Measurements from ENCODE around the gene PTPN20.

PTPN20 gene

GRCh38 chr10:47016564-47016963 lies 105.3 kb downstream of the PTPN20 start:
- no peak for DNase-seq (ENCODE audit: low read depth)

GRCh38 chr10:47018026-47018735 lies 107.0 kb downstream of the PTPN20 start:
- no peak for DNase-seq (ENCODE audit: low read depth)
- H3K4me3 ChIP-seq (ENCODE audit: low read depth, low read length), result no peak overlapping the region

More at GRCh38 chr10:47016564-47016963, 105.3 kb downstream of the PTPN20 start:
- no peak overlapping the region for H3K4me3 ChIP-seq (ENCODE audit: low read depth, low read length)

- no peak for DNase-seq (ENCODE audit: low read depth)
- H3K4me3 ChIP-seq (ENCODE audit: low read depth, low read length), result no peak overlapping the region
These were observed 108.2 kb downstream of the PTPN20 start for GRCh38 chr10:47019155-47020145.

GRCh38 chr10:47020471-47020870 lies 109.2 kb downstream of the PTPN20 start:
- no peak for DNase-seq (ENCODE audit: low read depth)
- H3K4me3 ChIP-seq (ENCODE audit: low read depth, low read length), result no peak overlapping the region

- H3K4me3 ChIP-seq (ENCODE audit: low read depth, low read length), result no peak overlapping the region
- DNase-seq (ENCODE audit: low read depth), result no peak
These were observed 110.6 kb downstream of the PTPN20 start for GRCh38 chr10:47021850-47022249.

DNA sequence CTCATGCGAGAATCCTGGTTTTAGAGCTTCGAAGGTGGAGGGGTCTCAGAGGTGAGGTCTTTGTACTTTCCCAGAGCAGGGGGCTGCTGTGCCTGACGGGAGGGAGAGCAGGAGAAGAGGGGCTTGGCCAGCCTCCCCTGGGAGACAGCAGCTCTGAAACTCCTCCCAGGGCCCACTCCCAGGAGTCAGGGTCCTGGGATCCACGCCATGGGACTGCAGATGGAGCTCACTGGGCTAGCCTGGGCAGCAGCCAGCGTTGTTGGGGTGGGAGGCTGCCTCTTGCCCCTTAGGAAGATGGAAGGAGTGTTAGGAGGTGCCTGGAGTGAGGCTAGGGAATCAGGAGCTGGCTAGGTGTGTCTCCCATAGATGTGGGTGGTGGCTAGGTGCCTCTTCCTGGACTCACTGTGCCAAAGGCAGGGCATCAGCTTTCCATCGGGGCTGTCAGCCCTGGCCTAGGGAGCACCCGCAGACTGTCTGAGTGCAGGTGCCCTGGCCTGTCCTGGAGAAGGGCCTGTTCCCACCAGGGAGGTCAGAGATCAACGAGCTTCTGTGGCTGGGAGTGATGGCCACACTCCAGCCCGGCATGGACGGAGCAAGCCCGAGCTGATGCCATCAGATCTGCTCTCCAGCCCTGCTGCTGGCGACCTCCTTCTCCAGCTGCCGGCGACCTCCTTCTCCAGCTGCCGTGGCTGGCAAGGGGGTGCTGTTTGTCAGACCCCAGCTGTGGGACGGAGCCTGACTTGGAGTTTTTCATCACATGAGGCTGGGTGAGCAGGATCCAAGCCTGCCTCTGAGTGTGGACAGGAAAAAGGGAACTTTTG lies 111.3 kb downstream of the PTPN20 start:
- no peak overlapping the region for H3K4me3 ChIP-seq (ENCODE audit: low read depth, low read length)
- no peak for DNase-seq (ENCODE audit: low read depth)

GRCh38 chr10:47023237-47024045 lies 112.2 kb downstream of the PTPN20 start:
- H3K4me3 ChIP-seq (ENCODE audit: low read depth, low read length), result no peak overlapping the region
- DNase-seq (ENCODE audit: low read depth), result no peak

DNA sequence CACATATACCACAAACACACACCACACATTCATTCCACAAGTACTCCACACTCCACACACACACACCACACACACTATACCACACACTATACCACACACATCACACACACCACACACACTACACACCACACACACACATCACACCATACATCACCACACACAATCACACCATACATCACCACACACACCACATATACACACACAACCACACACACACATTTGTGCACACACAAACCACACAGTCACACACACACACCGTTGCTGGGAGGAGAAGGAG lies 112.8 kb downstream of the PTPN20 start:
- H3K4me3 ChIP-seq (ENCODE audit: low read depth, low read length), result no peak overlapping the region
- no peak for DNase-seq (ENCODE audit: low read depth)

DNA sequence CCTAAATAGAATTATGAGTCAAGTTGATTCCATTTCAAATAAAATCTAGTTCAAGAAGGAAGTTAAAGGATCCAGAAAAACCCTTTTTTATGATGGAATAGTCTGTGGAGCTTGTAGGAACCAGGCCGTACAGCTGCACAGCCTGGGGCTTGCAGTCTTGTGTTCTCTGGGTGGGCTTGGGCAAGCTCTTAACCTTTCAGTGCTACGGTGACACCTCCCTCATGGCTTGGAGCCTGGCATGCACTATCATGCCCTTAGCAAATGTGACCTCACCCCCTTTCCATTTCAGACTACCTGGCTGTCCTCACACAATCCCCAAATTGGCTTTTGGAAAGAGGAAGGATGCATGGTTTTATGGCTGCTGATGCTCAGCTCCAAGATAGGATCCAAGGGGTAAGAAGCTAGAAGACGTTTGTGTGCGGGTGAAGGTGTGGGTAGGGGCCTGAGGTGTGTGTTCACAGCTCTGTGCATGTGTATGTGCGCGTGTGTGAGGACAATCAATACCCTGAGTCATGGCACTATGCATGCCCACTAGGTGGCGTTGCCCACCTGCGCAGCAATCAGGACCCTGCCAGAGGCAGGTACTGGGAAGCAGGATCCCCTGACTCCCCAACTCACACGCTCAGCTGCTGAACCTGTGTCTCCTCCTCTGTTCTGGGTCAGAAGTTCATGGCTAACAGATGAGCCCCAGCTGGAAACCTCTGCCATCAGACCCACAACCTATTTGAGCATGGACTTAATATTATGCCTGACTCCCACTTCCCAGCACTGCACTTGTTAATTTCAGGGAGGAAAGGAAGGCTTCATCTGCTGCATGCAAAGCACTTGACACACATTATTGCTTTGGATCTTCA lies 113.4 kb downstream of the PTPN20 start:
- DNase-seq (ENCODE audit: low read depth), result no peak
- H3K4me3 ChIP-seq (ENCODE audit: low read depth, low read length), result no peak overlapping the region

DNA sequence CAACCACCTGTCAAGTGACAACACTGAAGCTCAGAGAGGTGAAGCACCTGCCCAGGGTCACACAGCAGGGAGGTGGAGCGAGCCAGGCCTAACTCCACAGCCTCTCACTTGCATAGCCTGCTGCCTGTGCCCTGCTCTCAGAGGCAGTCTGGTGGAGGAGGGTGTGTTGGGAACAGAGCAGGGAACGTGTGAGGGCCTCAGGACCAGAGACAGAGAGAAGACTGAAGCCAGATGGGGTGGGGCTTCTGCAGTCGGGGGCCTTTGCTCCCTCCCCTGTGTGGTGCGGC lies 114.0 kb downstream of the PTPN20 start:
- H3K4me3 ChIP-seq (ENCODE audit: low read depth, low read length), result no peak overlapping the region
- no peak for DNase-seq (ENCODE audit: low read depth)

- DNase-seq (ENCODE audit: low read depth), result no peak
- H3K4me3 ChIP-seq (ENCODE audit: low read depth, low read length), result no peak overlapping the region
These were observed 114.5 kb downstream of the PTPN20 start for GRCh38 chr10:47025540-47026300.

DNA sequence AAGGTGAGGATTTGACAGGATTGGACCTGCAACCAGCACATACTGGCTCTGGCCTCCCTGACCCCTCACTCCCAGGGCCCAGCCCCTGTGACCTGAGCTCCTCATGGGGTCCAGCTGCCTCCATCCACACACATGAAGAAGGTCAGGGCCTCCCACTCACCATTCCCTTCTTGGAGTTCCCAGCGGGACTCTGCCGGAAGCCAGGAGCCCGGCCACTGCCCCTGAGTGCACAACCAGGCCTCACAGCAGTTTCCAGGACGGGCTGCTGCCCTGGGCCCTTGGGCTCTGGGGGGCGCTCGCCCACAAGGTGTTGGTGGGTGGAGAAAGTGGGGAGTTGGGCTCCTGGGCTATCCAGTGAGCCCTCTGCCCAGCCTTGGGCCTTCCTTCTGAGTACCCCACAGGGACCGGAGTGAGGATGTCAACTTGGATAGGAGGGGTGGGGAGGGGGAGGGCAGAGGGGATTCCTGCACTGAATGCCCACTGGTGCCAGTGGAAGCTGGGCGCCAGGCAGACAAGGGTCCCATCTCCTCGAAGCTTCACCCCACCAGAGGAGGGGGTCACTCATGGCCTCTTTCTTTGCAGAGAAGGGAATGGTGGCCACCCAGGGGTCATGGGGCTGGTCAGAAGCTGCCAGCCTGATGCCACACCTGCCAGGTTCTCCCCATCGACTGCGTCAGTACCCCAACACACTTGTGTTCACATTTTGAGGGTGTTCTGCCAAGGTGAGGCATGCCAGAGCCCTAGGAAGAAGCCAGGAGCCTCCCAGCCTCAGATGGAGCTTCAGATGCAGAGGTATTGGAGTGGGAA lies 115.3 kb downstream of the PTPN20 start:
- no peak for DNase-seq (ENCODE audit: low read depth)
- H3K4me3 ChIP-seq (ENCODE audit: low read depth, low read length), result no peak overlapping the region

- no peak for DNase-seq (ENCODE audit: low read depth)
- H3K4me3 ChIP-seq (ENCODE audit: low read depth, low read length), result no peak overlapping the region
These were observed 116.0 kb downstream of the PTPN20 start for GRCh38 chr10:47027108-47027783.

- no peak overlapping the region for H3K4me3 ChIP-seq (ENCODE audit: low read depth, low read length)
- no peak for DNase-seq (ENCODE audit: low read depth)
These were observed 116.6 kb downstream of the PTPN20 start for GRCh38 chr10:47027784-47028260.

DNA sequence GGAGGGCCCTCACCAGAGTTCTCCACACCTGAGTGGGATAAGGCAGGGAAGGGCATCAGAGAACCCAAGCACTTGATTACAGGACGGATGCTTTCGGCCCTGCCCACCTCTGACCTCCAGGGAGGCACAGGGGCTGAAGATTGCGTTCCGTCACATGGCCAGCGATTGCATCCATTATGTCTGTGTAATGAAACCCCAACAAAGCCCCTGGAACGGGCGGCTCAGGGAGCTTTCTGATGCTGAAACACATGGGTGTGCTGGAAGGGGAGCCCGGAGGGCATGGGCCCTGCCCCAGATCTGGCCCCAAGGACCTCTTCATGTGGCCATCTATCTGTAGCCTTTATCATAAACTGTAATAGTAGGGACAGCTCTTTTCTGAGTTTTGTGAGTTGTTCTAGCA lies 117.2 kb downstream of the PTPN20 start:
- H3K4me3 ChIP-seq (ENCODE audit: low read depth, low read length), result no peak overlapping the region
- DNase-seq (ENCODE audit: low read depth), result no peak

DNA sequence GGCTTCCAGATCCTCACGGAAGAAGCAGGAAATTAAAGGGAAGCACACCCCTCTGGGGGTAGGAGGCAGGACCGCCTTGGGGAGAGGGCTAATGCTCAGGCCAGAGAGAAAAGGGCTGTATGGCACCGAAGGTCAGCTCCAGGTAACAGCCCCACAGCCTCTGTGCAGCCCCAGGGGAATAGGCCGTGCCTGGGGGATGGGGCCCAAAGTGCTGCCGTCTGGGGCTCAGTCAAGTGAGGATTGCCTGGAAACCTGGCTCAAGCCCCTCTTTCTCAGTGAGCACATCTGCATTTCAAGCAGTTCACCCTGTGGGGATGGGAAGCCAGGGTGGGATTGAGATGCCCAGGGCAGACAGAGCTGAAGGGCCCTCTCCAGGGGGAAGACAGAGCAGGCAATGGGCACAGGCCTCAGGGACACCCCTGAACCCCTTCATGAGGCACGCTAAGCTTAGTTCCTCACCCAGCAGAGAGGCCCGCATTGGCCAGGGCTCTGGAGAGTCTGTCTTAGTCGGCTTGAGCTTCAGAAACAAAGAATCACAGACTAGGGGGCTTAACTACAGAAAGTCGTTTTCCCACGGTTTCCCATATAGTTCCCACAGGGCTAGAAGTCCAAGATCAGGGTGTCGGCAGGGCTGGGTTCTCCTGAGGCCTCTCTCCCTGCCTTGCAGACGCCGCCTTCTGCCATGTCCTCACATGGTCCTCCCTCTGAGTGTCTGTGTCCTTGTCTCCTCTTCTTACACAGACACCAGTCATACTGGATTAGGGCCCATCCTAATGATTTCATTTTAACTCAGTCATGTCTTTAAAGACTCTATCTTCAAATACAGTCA lies 118.2 kb downstream of the PTPN20 start:
- no peak overlapping the region for H3K4me3 ChIP-seq (ENCODE audit: low read depth, low read length)
- DNase-seq (ENCODE audit: low read depth), result no peak
